Body of pancreas (tissue), 4 donors: ENCODE measurements around the gene STAMBP. TPM values are rescaled to one million over a fixed set of nuclear protein-coding genes. Genes with fewer than 3 reads are reported as not detected.

Experiments
- ATAC-seq: fragments of 150-250 bp; one replicate; pipeline ENCODE4 v1.9.1; 2016
- DNase-seq, 4 donors: peaks; one replicate each; pipeline ENCODE4 v3.0.0-alpha.2; 2019
- H3K27ac ChIP-seq, 4 donors: fragments of 200-600 bp; sonication (generic); 1 replicate in 3 of 4; 2 replicates in 1 of 4; pipeline versions ENCODE4 v1.5.1 to v1.6.1; 2016 to 2019; ENCODE audit warnings: mild to moderate bottlenecking in 1 of 4, mixed read lengths in 1 of 4, moderate library complexity in 1 of 4
- H3K27me3 ChIP-seq, 2 donors: fragments of 200-600 bp; sonication (generic); one replicate each; pipeline ENCODE4 v1.6.0; 2016; ENCODE audit warnings: mild to moderate bottlenecking in 1 of 2
- H3K36me3 ChIP-seq, 2 donors: fragments of 200-600 bp; sonication (generic); replicated peaks in 1 of 2; 2 replicates each; pipeline ENCODE4 v1.5.1; 2016; ENCODE audit warnings: low read depth in 2 of 2; ENCODE audit not compliant: insufficient read depth in 1 of 2
- H3K4me1 ChIP-seq: fragments of 200-600 bp; sonication (generic); one replicate; pipeline ENCODE4 v1.6.0; 2016
- H3K4me3 ChIP-seq, 2 donors: fragments of 200-600 bp; sonication (generic); 1 replicate in 1 of 2; 2 replicates in 1 of 2; pipeline ENCODE4 v1.5.1; 2016 to 2019
- H3K9me3 ChIP-seq, 3 donors: fragments of 200-600 bp; sonication (generic); 1 replicate in 2 of 3; 2 replicates in 1 of 3; pipeline ENCODE4 v1.5.1; 2016
- CTCF ChIP-seq, 7 experiments: fragments of 450-650 bp in 4 of 7; fragments of 200-600 bp in 3 of 7; sonication (generic) in 3 of 7; IDR thresholded peaks; one replicate each; pipeline ENCODE4 v1.5.1; 2016 to 2019; ENCODE audit warnings: antibody characterized with exemption in 7 of 7
- POLR2A ChIP-seq, 3 donors: fragments of 450-650 bp; IDR thresholded peaks; one replicate each; pipeline ENCODE4 v1.6.1; 2016; ENCODE audit warnings: antibody characterized with exemption in 3 of 3, mild to moderate bottlenecking in 2 of 3
- WGBS, 2 donors: methylation state at CpG; one replicate each; pipeline ENCODE4 v1.1.5; 2017; 5-methylcytosine and 5-hydroxymethylcytosine counted together
- intact Hi-C: fragments of 100-400 bp; cut with DNase I; formaldehyde crosslinking; loops from one replicate; pipeline ENCODE4 v1.15.1; 2023
- total RNA-seq, 2 donors: library from RNA; depleted of rRNA; stranded (reverse); fragments of >200 nt; gene quantifications; one replicate each; pipeline ENCODE4 v1.1.0, GENCODE V29; 2016

STAMBP gene
- total RNA-seq, 2 donors from 2014 or later = 9.2 to 10.4 TPM

- Histone ChIP-seq H3K27ac (no peak overlapping the region), H3K4me3 (no peak overlapping the region), H3K9me3 (no peaks in the 10 kb centered on the region), H3K36me3 (peaks cover 0 to 29% of the 10 kb centered on the region in 2 donors), H3K4me1 (no peaks in the 10 kb centered on the region), H3K27me3 (no peaks in the 10 kb centered on the region)
- TF ChIP-seq POLR2A (IDR thresholded peaks at IDR 0.05) (no peak), CTCF (IDR thresholded peaks at IDR 0.05) (no peak)
- 94% methylated on average over 6 of the region's 6 CpGs for WGBS, 2 donors
- intact Hi-C loops = no loop called here
- no peak for ATAC-seq
- no peak for DNase-seq
Observed at GRCh38 chr2:73859721-73860586, 31.2 kb downstream of the STAMBP start.

- peaks cover 0 to 22% of the 10 kb centered on the region in 2 donors for H3K36me3 ChIP-seq
- H3K4me1 ChIP-seq = no peaks in the 10 kb centered on the region
- no peaks in the 10 kb centered on the region for H3K9me3 ChIP-seq
- H3K4me3 ChIP-seq = no peak overlapping the region
- ATAC-seq = peak; percentile 58
- intact Hi-C loops = no loop called here
- WGBS, 2 donors = 58 to 73% methylated on average over 2 of the region's 2 CpGs
- TF ChIP-seq CTCF (IDR thresholded peaks at IDR 0.05) (no peak), POLR2A (IDR thresholded peaks at IDR 0.05) (no peak)
- no peaks in the 10 kb centered on the region for H3K27me3 ChIP-seq
- peak overlapping the region in 1 of 4 donors; percentile 22 for H3K27ac ChIP-seq
- DNase-seq = peak in 1 of 4 donors; percentile 6
Observed at GRCh38 chr2:73862987-73863386, 34.2 kb downstream of the STAMBP start.

GRCh38 chr2:73868204-73868978 is 39.6 kb downstream of the STAMBP start:
- Histone ChIP-seq H3K27ac (no peak overlapping the region), H3K36me3 (peaks cover 0 to 5% of the 10 kb centered on the region in 2 donors), H3K4me3 (no peak overlapping the region), H3K9me3 (no peaks in the 10 kb centered on the region), H3K4me1 (no peaks in the 10 kb centered on the region), H3K27me3 (no peaks in the 10 kb centered on the region)
- DNase-seq (no peak), ATAC-seq (no peak)
- TF ChIP-seq POLR2A (IDR thresholded peaks at IDR 0.05) (no peak), CTCF (IDR thresholded peaks at IDR 0.05) (no peak)
- intact Hi-C loops = no loop called here
- WGBS, 2 donors = 85 to 86% methylated on average over 9 of the region's 9 CpGs

- H3K27me3 ChIP-seq = no peaks in the 10 kb centered on the region
- DNase-seq (peak in 3 of 4 donors; percentile 28 to 41 (median 29)), ATAC-seq (no peak)
- no peaks in the 10 kb centered on the region for H3K4me1 ChIP-seq
- intact Hi-C loops = no loop called here
- WGBS, 2 donors = 65 to 67% methylated on average over 4 of the region's 4 CpGs
- H3K4me3 ChIP-seq = no peak overlapping the region
- no peak overlapping the region for H3K27ac ChIP-seq
- H3K9me3 ChIP-seq = no peaks in the 10 kb centered on the region
- H3K36me3 ChIP-seq = peaks cover 0 to 2% of the 10 kb centered on the region in 2 donors
- TF ChIP-seq CTCF (IDR thresholded peaks at IDR 0.05) (no peak), POLR2A (IDR thresholded peaks at IDR 0.05) (no peak)
Observed at GRCh38 chr2:73870084-73870483, 41.3 kb downstream of the STAMBP start.
